Astrocyte of the hippocampus (primary cell): ENCODE measurements around the gene NDUFS6.
A peak's percentile ranks its signal among the peaks of the same experiment; 100 is the strongest.

ENCODE experiments used
- DNase-seq: peaks from one replicate; pipeline ENCODE4 v3.0.0; 2011; ENCODE audit warnings: low read depth, low spot score

The NDUFS6 gene

DNA sequence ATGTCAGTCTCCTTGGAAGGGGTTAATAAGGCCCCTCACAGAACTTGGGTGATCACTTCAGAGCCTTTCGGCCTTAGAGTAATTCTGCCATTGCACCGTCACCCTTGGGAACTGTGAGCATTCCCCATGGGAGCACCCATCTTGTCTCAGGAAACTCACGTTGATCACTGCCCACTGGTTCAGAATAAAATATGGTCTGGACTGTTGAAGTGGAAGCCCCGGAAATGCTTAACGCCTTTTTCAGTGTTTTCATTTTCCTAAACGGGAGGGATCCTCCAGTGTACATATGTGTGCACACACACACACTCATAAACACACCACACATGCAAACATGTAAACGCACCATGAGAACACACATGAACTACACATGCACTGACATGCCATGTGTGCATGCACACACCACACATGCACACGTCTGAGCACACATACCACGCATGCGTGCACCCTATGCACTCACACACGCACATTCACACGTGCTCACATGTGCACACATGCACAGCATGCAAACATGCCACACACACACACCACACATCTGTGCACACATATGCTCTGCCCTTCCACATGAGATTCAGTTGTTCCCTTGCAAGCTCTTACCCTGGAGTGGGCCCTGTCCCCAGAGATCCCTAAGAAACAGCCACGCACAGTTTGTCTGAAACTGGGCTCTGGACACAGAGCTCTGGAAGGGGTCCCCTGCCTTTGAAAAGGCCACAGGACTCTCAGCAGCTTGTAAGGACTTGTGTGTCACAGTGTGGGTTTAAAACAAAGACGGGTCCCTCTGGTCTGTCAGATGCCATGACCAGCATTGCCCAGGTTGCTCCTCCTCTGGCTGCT, 18.6 kb upstream of the NDUFS6 start:
- no peak for DNase-seq

DNA sequence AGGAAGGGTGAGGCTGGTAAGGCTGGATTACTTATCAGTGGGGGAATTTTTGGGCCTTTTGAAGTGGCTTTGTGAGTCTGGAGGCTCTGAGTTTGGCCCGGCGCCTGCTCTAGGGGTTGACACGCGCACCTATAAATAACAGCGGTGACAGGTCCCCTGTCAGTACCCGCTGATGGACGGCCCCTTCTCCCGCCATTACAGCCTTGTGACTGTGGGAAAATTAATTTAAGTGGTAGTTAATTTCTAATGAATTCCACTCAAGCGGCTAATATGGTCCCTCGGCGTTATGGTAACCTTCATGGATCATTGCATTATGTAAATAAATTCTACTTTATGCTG, 18.0 kb upstream of the NDUFS6 start:
- peak; percentile 80 for DNase-seq

- no peak for DNase-seq
These were observed 16.8 kb upstream of the NDUFS6 start for GRCh38 chr5:1784197-1785050.

- DNase-seq, result no peak
These were observed 16.1 kb upstream of the NDUFS6 start for GRCh38 chr5:1785062-1785461.

DNA sequence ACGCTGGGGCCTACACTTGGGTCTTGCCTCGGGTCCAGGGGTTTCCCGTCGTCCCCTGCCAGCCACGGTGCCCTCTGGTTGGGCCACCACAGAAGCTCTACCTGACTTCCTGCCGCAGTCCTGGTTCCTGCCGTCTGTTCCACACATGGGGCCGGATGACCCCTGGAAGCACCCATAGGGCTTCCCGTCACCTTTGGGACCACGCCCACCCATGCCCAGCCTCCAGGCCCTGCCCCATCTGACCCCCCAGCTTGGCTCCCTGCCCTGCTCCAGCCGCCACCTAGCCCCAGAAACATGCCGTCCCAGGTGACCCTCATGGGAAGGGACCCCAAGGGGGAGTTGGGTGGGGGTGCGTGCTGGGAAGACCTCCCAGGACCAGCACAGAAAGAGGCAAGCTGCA, 15.2 kb upstream of the NDUFS6 start:
- no peak for DNase-seq

GRCh38 chr5:1786621-1787471, 14.4 kb upstream of the NDUFS6 start:
- DNase-seq, result no peak

- DNase-seq, result no peak
These were observed 13.6 kb upstream of the NDUFS6 start for GRCh38 chr5:1787472-1788047.

DNA sequence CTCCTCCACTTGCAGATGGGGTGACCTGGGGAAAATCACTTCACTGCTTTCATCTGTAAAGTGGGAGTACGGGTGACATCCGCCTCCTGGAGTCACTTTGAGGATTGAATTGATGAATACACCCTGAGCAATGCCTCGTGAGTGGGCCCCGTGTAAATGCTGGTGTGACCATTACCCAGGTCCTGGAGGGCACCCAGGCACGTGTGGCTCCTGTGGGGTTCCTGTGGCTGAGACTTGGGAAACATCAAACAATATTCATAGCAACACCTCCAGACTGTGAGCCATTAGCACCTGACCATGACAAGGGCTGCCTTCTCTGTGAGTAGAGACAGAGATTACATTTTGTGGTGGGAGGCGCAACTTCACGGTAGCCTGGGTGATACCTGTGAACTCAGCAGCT, 13.0 kb upstream of the NDUFS6 start:
- no peak for DNase-seq

DNA sequence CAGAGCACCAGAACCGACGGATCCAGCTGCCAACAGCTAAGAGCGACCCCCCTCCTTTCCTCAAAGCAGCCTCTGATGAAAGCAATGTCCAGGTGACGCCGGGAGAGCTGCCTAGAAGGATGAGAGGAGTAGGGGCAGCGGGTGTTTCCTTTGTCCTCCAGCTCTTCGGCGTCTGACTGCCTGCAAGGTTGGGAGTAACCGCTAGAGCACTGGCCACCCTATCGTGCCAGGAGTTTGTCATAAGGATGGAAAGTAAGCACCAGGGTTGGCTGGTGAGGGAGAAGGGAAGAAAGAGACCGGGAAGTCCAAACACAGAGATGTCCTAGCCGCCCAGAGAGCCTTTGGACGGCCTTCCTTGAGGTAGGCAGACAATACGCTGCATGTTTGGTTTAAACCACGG, 12.4 kb upstream of the NDUFS6 start:
- no peak for DNase-seq

DNA sequence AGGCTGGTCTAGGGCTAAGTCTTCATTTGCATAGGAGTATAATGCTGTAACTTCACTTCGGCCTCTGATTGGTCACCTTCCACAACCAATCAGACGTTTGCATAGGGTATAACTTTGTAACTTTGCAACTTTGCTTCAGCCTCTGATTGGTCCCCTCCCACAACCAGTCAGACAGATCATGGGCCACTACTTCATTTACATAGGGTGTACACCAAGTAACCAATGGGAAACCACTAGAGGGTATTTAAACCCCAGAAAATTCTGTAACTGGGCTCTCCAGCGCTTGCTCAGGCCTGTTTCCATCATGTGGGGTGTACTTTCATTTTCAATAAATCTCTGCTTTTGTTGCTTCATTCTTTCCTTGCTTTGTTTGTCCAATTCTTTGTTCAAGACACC, 11.8 kb upstream of the NDUFS6 start:
- DNase-seq, result peak; percentile 60

DNA sequence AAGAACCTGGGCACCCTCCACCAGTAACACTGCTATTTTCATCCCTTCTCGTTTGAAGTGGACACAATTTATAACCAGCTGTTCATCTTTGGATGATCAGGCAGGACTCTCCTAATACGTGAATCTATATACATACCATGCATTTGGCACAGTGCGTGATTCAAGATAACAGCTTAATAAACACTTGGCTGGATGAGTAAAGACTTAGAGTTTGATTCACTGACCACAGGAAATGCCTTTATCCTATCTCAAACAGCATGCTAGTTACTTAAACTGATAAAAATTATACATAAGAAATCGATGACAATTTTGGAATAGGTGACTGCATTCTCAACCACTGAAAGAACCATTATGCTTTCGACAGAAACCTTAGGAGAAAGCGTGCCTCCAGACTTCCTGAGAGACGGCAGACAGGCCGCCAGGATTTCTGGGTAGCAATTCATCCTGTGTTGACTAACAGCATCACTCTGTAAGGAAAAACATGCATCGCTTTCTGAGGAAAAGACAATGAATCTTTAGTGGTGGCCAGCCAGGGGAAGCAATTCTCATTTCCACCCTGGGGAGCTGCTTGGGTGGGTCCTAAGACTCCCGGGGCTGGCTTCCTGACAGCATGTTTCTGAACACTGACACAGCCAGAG, 11.3 kb upstream of the NDUFS6 start:
- DNase-seq, result peak; percentile 76

GRCh38 chr5:1791176-1791575, 10.0 kb upstream of the NDUFS6 start:
- DNase-seq, result no peak

DNA sequence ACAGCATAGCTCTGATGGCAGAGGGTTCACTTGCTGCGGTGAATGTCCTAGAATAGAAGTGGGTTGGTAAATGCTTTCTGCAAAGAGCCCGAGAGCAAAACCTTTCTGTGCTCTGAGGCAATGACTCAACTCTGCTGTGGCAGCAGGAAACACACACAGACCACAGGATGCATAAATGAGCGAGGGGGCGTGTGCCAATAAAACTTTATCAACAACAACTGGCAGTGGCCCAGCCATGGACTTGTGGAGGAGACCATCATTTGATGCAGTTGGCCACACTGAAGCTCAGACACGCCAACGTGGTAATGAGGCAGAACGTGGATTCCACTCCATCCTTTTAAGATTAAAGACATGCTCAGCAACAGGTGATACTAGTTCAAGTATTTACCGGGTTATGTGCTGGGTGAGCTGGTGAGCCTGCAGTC, 8.4 kb upstream of the NDUFS6 start:
- peak; percentile 89 for DNase-seq

DNA sequence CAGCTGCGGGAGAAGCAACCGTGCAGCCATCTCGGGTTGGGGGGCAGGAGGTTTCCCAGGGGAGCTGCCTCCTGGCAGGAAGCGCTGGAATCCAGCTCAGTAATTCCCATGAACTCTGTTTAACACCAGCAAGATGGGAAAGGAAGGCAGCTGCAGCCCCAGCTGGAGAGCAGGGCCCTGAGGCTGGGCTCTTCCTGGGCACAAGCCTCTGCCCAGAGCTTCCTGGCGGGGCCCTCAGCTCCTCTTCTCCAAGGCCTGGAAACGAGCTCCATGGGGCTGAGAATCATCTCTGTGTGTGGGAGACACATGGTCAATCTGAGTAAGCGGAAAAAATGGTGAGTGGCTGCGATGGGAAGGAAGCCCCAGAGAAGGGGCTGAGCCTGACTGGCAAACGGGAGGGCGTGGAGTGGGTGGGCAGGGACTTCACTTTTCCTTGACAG, 7.9 kb upstream of the NDUFS6 start:
- DNase-seq, result no peak

DNA sequence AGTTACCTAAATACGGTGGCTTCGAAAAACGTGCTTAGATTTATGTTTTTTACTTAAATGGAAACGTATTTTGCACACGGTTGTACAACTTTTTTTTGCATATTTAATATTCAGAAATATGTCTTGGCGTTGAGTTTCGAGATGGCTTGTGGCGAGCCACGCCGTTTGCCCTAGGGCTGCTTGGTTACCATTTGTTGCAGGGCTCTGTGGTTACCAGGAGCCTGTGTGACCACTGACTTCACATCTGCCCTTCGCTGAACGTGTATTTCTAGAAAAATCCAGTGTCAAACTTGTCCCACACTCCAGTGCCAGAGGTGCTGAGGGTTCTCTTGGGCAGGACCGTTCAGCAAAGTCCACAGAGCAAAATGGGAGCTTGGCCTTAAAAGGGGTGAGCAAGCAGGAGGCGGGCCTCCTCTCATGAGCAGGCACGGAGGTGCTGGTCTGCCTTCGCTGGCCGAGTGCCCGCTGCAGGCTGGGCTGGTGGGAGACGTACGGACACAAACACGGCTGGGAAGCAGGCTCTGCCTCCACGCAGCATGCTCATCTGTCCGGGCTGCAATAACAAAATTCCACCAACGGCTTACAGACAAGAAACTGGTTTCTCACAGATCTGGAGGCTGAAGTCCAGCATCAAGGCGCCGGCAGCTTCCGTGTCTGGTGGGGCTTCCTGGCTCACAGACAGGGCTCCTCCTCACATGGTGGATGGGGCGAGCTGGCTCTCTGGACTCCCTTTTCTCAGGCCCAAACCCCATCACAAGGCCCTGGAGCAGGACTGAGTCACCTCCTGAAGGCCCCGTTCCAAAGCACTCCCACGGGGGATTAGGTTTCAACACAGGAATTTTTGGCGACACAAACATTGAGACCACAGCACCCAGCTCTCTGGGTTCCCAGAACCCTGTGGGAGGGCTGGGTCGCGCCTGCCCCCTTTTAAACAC, 7.0 kb upstream of the NDUFS6 start:
- peak; percentile 92 for DNase-seq

GRCh38 chr5:1794901-1795290, 6.3 kb upstream of the NDUFS6 start:
- no peak for DNase-seq

DNA sequence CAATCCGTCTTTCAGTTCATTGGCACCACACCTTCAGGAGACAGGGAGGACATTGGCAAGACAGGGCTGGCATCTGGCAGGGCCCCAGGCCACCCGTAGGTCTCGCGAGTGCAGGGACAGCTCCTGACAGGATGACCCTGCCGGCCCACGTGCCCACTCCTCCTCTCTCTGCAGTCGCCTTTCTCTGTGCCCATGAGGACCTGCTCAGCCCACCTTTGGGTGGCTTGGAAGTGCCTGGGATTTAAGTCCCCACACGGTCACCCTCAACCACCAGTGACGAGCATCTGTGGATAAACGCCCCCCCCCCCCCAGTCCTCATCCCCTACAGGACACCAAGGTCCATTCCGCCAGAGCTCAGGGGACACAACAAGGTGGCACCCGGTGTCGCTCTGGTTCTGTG, 5.7 kb upstream of the NDUFS6 start:
- no peak for DNase-seq

- DNase-seq, result no peak
These were observed 5.3 kb upstream of the NDUFS6 start for GRCh38 chr5:1795931-1796330.

DNA sequence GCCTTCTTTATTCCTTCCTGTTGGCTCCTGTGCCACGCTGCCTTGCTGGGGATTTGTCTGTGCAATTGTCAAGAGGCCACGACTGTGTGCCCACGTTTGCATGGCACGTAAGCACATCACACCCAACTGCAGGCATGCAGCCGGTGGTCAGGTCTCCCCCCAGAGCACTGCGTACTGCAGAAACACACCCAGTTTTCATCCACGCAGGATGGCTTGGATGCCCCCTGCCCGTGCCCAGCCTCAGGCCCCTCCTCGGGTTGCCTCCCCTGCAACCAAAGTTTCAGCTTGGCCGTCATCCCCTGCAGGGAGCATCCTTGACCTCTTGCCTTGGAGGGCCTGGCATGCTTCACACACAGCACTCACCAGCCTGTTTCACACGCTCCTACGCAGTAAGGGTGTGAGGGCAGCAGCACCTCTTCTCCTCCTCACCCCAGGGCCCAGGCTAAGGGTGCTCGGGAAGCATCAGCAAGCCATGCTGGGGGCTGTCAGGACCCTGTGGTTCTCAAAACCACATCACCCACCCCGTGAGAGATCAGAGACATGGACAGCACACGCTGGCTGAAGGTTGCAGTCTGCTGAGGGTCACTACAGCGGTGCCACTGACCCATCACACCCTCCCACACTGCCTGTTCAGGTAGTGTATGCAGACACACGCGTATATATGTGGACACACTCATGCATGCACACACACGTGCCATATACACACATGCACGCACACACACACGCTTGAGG, 4.7 kb upstream of the NDUFS6 start:
- DNase-seq, result no peak
